Immature natural killer cell (primary cell): ENCODE data around the gene WBP2. TPM values are rescaled to one million over a fixed set of nuclear protein-coding genes. Genes with fewer than 3 reads are reported as not detected.

Experiments
- DNase-seq, 3 donors: peaks; one replicate each; pipeline ENCODE4 v3.0.0; 2022; ENCODE audit warnings: mixed read lengths in 1 of 3
- H3K27ac Mint-ChIP-seq, 6 donors: one replicate each; pipeline ENCODE4 v1.8.0; 2020; ENCODE audit warnings: mixed read lengths in 6 of 6, mild to moderate bottlenecking in 5 of 6, inconsistent platforms in 4 of 6, moderate library complexity in 3 of 6
- H3K27me3 Mint-ChIP-seq, 3 donors: one replicate each; pipeline ENCODE4 v1.8.0; 2020 to 2021; ENCODE audit warnings: low read depth in 3 of 3, mild to moderate bottlenecking in 3 of 3, mixed read lengths in 3 of 3, moderate library complexity in 3 of 3, inconsistent platforms in 1 of 3
- H3K36me3 Mint-ChIP-seq, 3 donors: one replicate each; pipeline ENCODE4 v1.8.0; 2020; ENCODE audit warnings: mixed read lengths in 3 of 3, inconsistent platforms in 2 of 3, mild to moderate bottlenecking in 2 of 3
- H3K4me1 Mint-ChIP-seq, 2 donors: one replicate each; pipeline ENCODE4 v1.8.0; 2020; ENCODE audit warnings: inconsistent platforms in 2 of 2, mild to moderate bottlenecking in 2 of 2, mixed read lengths in 2 of 2, moderate library complexity in 1 of 2
- H3K4me3 Mint-ChIP-seq, 5 donors: one replicate each; pipeline ENCODE4 v1.8.0; 2020; ENCODE audit warnings: mild to moderate bottlenecking in 5 of 5, mixed read lengths in 5 of 5, inconsistent platforms in 3 of 5, moderate library complexity in 3 of 5
- H3K9me3 Mint-ChIP-seq, 6 donors: one replicate each; pipeline ENCODE4 v1.8.0; 2020; ENCODE audit warnings: mild to moderate bottlenecking in 6 of 6, mixed read lengths in 6 of 6, inconsistent platforms in 4 of 6, moderate library complexity in 3 of 6
- polyA plus RNA-seq, 3 donors: library from polyadenylated mRNA; unstranded; fragments of 300-500 nt; fragmentation: Illumina TruSeq; gene quantifications; one replicate each; pipeline ENCODE4 v1.2.3, GENCODE V29; 2021

Gene WBP2
- polyA plus RNA-seq, 3 donors from 2014 or later, result 51.2 to 85.8 (median 69.1) TPM

DNA sequence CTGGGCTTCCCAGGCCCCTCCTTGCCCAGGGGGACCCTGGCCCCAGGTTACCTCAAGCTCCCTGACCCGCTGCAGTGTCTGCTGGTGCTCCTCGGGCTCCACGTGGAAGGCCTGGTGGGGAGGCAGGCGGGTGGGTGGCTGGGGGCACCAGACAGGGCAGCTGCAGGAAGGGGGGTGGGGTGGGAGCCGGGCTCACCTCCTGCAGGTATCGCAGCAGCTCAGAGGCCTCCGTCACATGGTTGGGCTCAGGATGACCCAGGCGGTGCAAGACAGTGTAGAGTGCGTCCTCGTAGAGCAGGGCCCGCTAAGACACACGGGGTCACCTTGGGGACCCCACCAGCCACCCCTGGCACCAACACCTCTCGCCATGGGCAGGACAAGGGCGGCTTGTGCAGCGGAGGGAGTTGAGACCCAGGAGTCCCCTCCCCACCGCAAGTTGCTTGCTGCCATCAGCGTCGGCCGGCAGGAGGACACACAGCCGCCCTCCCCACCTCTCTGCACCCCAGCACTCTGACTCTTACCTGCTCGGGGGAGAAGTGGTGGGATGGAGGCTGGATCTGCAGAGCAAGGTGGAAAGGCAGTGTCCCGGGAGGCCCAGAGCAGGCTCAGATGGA is 12.1 kb downstream of the WBP2 start:
- Mint-ChIP-seq H3K36me3 (peaks cover 0 to 6% (median 0%) of the 10 kb centered on the region in 3 donors), H3K27ac (peak overlapping the region; percentile 87 to 98 (median 93)), H3K4me3 (peak overlapping the region; percentile 92 to 97 (median 94)), H3K27me3 (peaks cover 0 to 4% (median 2%) of the 10 kb centered on the region in 3 donors), H3K9me3 (no peaks in the 10 kb centered on the region), H3K4me1 (peaks cover 9 to 23% of the 10 kb centered on the region in 2 donors)
- DNase-seq, result peak in 1 of 3 donors; percentile 42

GRCh38 chr17:75842411-75842810 is 12.7 kb downstream of the WBP2 start:
- no peak for DNase-seq
- no peaks in the 10 kb centered on the region for H3K9me3 Mint-ChIP-seq
- H3K4me1 Mint-ChIP-seq, result peaks cover 9 to 24% of the 10 kb centered on the region in 2 donors
- peaks cover 0 to 6% (median 0%) of the 10 kb centered on the region in 3 donors for H3K36me3 Mint-ChIP-seq
- peak overlapping the region in 4 of 5 donors; percentile 35 to 97 (median 93) for H3K4me3 Mint-ChIP-seq
- H3K27ac Mint-ChIP-seq, result peak overlapping the region in 2 of 6 donors; percentile 68 to 80
- H3K27me3 Mint-ChIP-seq, result peaks cover 0 to 2% (median 2%) of the 10 kb centered on the region in 3 donors

DNA sequence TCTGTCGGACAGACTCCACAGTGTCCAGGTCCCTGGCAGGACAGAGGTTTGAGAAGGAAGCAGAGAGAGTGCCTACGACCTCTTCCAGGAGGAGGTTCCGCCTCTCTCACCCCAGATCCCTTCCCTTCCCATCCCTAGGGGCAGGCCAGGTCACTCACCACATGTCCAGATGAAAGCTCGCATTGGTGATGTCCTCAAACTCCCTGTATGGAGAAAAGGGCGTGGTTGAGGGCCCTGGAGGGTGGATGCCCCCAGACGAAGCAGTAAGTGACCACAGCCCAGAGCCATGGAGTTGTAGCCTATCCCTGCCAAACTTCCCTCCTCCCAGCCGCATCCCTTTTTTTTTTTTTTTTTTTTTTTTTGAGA is 14.4 kb downstream of the WBP2 start:
- H3K27ac Mint-ChIP-seq, result peak overlapping the region in 2 of 6 donors; percentile 76 to 80
- no peak for DNase-seq
- H3K4me3 Mint-ChIP-seq, result peak overlapping the region in 1 of 5 donors; percentile 44
- H3K9me3 Mint-ChIP-seq, result no peaks in the 10 kb centered on the region
- H3K4me1 Mint-ChIP-seq, result peaks cover 9 to 22% of the 10 kb centered on the region in 2 donors
- H3K27me3 Mint-ChIP-seq, result peaks cover 1 to 2% (median 2%) of the 10 kb centered on the region in 3 donors
- peaks cover 0 to 3% (median 0%) of the 10 kb centered on the region in 3 donors for H3K36me3 Mint-ChIP-seq

DNA sequence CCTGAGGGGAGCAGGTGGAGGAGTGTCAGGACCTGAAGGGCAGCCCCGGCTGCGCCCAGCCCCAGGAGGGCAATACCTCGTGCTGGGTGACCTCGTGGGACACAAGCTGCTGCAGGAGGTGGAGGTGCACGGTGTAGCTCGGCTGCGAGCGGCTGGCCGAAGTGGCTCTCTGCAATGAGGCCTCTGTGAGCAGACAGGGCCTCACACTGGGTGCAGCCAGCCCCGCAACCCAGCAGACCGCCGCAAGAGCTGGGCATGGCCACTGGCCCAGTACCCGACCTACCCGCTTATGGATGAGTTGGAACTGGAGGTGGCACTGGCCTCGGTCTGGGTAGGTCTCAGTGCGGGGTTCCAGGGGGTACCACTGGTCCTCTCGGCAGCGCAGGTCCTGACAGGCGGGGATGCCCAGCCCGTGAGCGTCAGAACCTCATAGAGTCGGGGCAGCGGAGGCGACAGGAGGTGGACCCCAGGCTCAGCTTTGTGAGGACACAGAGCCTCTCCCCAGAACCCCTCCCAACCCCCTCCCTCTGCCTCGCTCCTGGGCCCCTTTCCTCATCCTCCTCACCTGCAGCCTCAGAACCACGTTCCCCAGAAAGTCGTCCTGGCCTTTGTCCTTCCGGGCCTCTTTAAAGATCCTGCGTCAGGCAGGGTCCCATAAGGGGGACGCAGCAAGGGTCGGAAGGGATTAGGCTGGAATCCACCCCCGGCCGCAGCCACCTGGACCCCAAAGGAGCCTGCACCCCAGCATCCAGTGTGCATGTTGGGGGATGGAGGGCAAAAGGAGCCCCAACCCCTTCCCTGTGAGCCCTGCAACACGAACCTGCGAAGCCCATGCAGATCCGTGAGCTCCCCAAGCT is 15.0 kb downstream of the WBP2 start:
- Mint-ChIP-seq H3K4me3 (peak overlapping the region in 1 of 5 donors; percentile 21), H3K9me3 (no peaks in the 10 kb centered on the region), H3K4me1 (peaks cover 3 to 17% of the 10 kb centered on the region in 2 donors), H3K27me3 (peaks cover 1 to 2% (median 2%) of the 10 kb centered on the region in 3 donors), H3K27ac (peak overlapping the region in 1 of 6 donors; percentile 80), H3K36me3 (peaks cover 0 to 3% (median 0%) of the 10 kb centered on the region in 3 donors)
- no peak for DNase-seq

DNA sequence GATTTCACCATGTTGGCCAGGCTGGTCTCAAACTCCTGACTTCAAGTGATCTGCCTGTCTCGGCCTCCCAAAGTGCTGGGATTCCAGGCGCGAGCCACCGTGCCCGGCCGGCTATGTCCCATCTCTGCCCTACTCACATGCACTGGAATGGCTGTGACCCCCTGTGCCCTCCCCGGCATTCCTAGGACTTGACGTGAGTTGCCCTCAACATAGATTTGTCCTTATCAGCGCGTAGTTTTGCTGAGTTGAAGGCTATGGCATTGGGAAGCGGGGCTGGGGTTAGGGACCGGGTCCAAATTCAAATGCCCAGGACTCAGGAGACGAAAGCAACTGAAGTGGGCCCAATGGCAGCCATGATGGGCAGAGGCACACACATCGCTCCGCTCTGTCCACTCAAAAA is 16.7 kb downstream of the WBP2 start:
- peaks cover 0 to 7% (median 4%) of the 10 kb centered on the region in 3 donors for H3K36me3 Mint-ChIP-seq

GRCh38 chr17:75837899-75838298 is 17.2 kb downstream of the WBP2 start:
- Mint-ChIP-seq H3K9me3 (no peaks in the 10 kb centered on the region), H3K4me3 (no peak overlapping the region), H3K27ac (peak overlapping the region; percentile 5 to 77 (median 48)), H3K27me3 (peaks cover 3 to 4% (median 3%) of the 10 kb centered on the region in 3 donors), H3K4me1 (peaks cover 20 to 25% of the 10 kb centered on the region in 2 donors), H3K36me3 (peaks cover 0 to 7% (median 4%) of the 10 kb centered on the region in 3 donors)
- no peak for DNase-seq

More for the DNA sequence above, 16.7 kb downstream of the WBP2 start:
- Mint-ChIP-seq H3K4me3 (no peak overlapping the region), H3K27me3 (peaks cover 0 to 4% (median 3%) of the 10 kb centered on the region in 3 donors), H3K27ac (peak overlapping the region in 3 of 6 donors; percentile 5 to 61 (median 43)), H3K4me1 (peaks cover 15 to 23% of the 10 kb centered on the region in 2 donors), H3K9me3 (no peaks in the 10 kb centered on the region)
- no peak for DNase-seq

DNA sequence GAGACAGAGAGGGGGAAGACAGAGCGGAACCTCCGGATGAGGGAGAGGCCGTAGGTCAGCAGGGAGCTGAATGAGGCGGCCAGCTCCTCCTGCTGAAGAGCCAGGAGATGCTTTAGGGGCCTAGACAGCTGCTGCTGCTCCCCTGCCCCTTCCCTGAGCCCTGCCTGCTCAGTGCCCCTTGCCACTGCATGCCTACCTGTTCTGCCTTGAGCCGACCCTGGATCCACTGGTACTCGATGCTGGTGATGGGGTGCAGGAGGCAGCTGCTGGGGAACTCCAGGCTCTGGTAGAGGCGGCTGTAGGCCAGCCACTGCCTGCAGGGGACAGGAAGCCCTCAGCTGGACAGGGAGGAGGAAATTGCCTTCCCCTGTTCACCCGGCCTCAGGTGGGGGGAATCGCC is 18.5 kb downstream of the WBP2 start:
- no peak overlapping the region for H3K4me3 Mint-ChIP-seq
- no peak for DNase-seq
- H3K27me3 Mint-ChIP-seq, result peaks cover 3 to 12% (median 7%) of the 10 kb centered on the region in 3 donors
- peaks cover 32 to 34% of the 10 kb centered on the region in 2 donors for H3K4me1 Mint-ChIP-seq
- no peaks in the 10 kb centered on the region for H3K9me3 Mint-ChIP-seq
- peaks cover 0 to 11% (median 9%) of the 10 kb centered on the region in 3 donors for H3K36me3 Mint-ChIP-seq
- peak overlapping the region in 4 of 6 donors; percentile 17 to 45 (median 30) for H3K27ac Mint-ChIP-seq

- Mint-ChIP-seq H3K27me3 (peaks cover 3 to 12% (median 7%) of the 10 kb centered on the region in 3 donors), H3K4me3 (no peak overlapping the region), H3K27ac (peak overlapping the region in 3 of 6 donors; percentile 19 to 74 (median 62)), H3K4me1 (peaks cover 31 to 32% of the 10 kb centered on the region in 2 donors), H3K36me3 (peaks cover 0 to 12% (median 9%) of the 10 kb centered on the region in 3 donors), H3K9me3 (no peaks in the 10 kb centered on the region)
- DNase-seq, result no peak
These were observed 19.5 kb downstream of the WBP2 start for GRCh38 chr17:75835654-75835987.

DNA sequence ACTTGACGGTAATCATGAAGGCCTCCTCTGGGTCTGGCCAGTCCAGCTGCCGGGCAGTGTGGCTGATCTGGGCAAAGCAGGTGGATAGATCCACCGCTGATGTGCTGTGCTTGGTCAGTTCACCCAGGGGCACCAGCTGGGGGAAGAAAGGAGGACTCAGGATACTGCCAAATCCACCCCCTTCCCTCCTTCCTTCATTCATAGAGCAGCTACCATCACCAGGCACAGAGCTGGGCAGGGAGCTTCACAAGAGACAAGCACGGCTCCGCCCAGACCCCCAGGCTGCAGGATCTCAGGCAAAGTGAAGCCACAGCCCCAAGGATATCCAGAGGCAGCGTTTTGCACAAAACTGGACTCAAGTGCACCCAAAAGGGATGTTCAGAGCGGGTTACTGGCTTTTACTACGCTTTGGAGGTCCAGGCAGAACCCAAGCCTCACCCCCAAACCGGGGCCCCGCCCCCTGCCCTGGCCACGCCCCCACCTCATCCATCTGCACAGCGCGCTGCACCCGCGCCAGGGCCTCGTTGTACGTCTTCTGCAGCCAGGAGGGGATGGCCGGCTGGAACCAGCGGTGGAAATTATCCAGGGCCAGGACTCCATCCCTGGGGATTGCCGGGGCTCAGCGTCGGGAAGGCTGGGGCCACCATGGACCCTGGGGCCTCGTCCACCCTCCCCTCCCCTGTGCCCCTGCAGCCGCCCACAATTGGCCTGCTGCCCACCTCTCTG is 20.0 kb downstream of the WBP2 start:
- Mint-ChIP-seq H3K36me3 (peaks cover 0 to 15% (median 9%) of the 10 kb centered on the region in 3 donors), H3K4me3 (peak overlapping the region in 1 of 5 donors; percentile 50), H3K27ac (peak overlapping the region; percentile 76 to 99 (median 90)), H3K27me3 (peaks cover 3 to 12% (median 7%) of the 10 kb centered on the region in 3 donors), H3K4me1 (peaks cover 32 to 33% of the 10 kb centered on the region in 2 donors), H3K9me3 (no peaks in the 10 kb centered on the region)
- no peak for DNase-seq

DNA sequence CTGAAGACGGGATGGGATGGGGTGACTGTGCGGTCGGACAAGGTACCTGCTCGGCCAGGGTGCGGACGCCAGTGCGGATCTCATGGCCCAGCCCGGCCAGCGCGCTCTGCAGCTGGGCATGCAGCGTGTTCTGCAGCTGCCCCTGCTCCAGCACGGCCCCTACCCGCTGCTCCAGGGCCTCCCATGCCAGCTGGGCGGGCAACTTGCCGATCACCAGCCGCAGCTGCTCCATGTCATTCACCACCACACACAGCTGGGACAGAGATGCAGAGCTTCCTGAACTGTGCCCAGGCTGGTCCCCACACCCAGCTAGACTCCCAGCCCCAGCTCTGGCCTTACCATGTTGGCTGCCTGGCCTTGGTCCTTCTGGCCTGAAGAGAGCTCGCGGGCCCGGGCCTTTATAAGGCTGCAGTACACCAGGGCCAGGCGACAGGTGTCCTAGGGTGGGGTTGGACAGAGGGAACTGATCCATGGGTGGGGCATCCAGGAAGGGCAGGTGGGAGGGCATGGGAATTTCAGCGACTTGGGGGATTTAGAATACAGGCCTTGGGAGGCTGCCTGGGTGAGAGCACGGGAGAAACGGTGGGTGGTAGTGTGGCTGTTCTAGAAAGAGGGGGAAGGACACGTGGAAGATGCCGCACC is 20.7 kb downstream of the WBP2 start:
- Mint-ChIP-seq H3K27ac (peak overlapping the region; percentile 93 to 99 (median 98)), H3K9me3 (no peaks in the 10 kb centered on the region), H3K36me3 (peaks cover 0 to 13% (median 9%) of the 10 kb centered on the region in 3 donors), H3K27me3 (peaks cover 3 to 14% (median 7%) of the 10 kb centered on the region in 3 donors), H3K4me1 (peaks cover 32 to 37% of the 10 kb centered on the region in 2 donors), H3K4me3 (peak overlapping the region in 1 of 5 donors; percentile 50)
- DNase-seq, result no peak

DNA sequence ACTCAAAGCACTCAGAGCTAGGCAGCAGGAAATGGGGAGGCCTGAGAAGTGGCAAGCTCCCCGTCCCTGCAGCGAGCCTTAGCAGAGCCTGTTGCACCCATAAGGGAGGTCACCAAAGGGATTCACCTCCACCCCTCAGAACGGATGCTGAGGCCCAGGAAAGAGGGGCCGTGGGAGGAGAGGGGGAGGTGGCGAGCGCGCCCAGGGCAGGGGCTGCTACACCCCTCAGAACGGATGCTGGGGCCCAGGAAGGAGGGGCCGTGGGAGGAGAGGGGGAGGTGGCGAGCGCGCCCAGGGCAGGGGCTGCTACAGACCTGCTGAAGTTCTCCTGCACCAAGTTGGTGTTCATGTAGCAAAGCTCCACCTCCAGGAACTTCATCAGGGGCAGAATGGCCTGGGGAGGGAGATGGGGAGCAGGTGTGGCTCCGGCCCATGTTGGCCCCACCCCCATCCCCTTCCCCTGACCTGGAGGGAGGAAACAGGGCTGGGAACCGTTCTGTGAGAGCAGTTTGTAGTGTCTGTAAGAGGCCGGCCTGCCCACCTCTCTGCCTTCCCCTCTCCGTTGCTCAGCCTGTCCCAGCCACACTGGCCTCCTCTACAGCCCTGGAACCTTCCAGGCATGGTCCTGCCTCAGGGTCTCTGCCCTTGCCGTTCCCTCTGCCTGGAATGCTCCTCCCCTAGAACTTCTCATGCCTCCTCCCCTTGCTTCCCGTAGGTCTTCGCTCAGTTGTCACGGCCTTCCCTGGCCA is 22.3 kb downstream of the WBP2 start:
- peaks cover 3 to 19% (median 7%) of the 10 kb centered on the region in 3 donors for H3K27me3 Mint-ChIP-seq
- peaks cover 39 to 42% of the 10 kb centered on the region in 2 donors for H3K4me1 Mint-ChIP-seq
- H3K36me3 Mint-ChIP-seq, result peaks cover 0 to 12% (median 9%) of the 10 kb centered on the region in 3 donors
- DNase-seq, result peak; percentile 49 to 59 (median 54)
- peak overlapping the region; percentile 69 to 87 (median 80) for H3K4me3 Mint-ChIP-seq
- H3K27ac Mint-ChIP-seq, result peak overlapping the region; percentile 93 to 99 (median 98)
- no peaks in the 10 kb centered on the region for H3K9me3 Mint-ChIP-seq

GRCh38 chr17:75832164-75832651 is 22.9 kb downstream of the WBP2 start:
- H3K27me3 Mint-ChIP-seq, result peaks cover 3 to 22% (median 7%) of the 10 kb centered on the region in 3 donors
- H3K4me3 Mint-ChIP-seq, result peak overlapping the region; percentile 69 to 87 (median 80)
- H3K36me3 Mint-ChIP-seq, result peaks cover 0 to 12% (median 9%) of the 10 kb centered on the region in 3 donors
- peaks cover 40 to 44% of the 10 kb centered on the region in 2 donors for H3K4me1 Mint-ChIP-seq
- H3K27ac Mint-ChIP-seq, result peak overlapping the region; percentile 93 to 99 (median 98)
- DNase-seq, result peak; percentile 83 to 85 (median 85)
- H3K9me3 Mint-ChIP-seq, result no peaks in the 10 kb centered on the region
